ENCODE results near the gene SAMD1. TPM values are rescaled to one million over a fixed set of nuclear protein-coding genes. Genes with fewer than 3 reads are reported as not detected.
A peak's percentile ranks its signal among the peaks of the same experiment; 100 is the strongest.

Gene SAMD1
- polyA plus RNA-seq, 1 donor (not counting 4 experiments of a cell fraction or from before 2014, with no cell fraction given), result 5.3 TPM

- H3K79me2 ChIP-seq (ENCODE audit: control insufficient read depth, insufficient read depth, low read length), result no peaks in the 10 kb centered on the region
- no peak overlapping the region for H3K9ac ChIP-seq (ENCODE audit: control insufficient read depth, extremely low read depth, insufficient read depth, low read length)
- H4K20me1 ChIP-seq (ENCODE audit: control insufficient read depth, extremely low read depth, insufficient read depth, low read length), result no peaks in the 10 kb centered on the region
- no peaks in the 10 kb centered on the region for H3K9me3 ChIP-seq (ENCODE audit: control insufficient read depth, low read depth, low read length)
- H3K4me3 ChIP-seq (ENCODE audit: control insufficient read depth in 2 of 3, extremely low read depth in 1 of 3, insufficient read depth in 2 of 3, low read depth in 1 of 3, low read length in 3 of 3), result no peak overlapping the region
- H3K4me1 ChIP-seq (ENCODE audit: control insufficient read depth, extremely low read depth, insufficient read depth, low read length), result peaks cover 14% of the 10 kb centered on the region
- no peak overlapping the region for H2AFZ ChIP-seq (ENCODE audit: control insufficient read depth, low read length)
- FAIRE-seq, result no peak
- no peak overlapping the region for H3K4me2 ChIP-seq (ENCODE audit: control insufficient read depth, extremely low read depth, insufficient read depth, low read depth, low read length)
- no peaks in the 10 kb centered on the region for H3K36me3 ChIP-seq (ENCODE audit: control insufficient read depth in 2 of 2, extremely low read depth in 1 of 2, insufficient read depth in 2 of 2, low read length in 2 of 2)
- H3K27ac ChIP-seq (ENCODE audit: control insufficient read depth, insufficient read depth, low read length), result no peak overlapping the region
- H3K9me1 ChIP-seq (ENCODE audit: control insufficient read depth, extremely low read depth, insufficient read depth, low read length), result no peaks in the 10 kb centered on the region
- dilution Hi-C loops (cut with MboI; ENCODE audit: extremely low pct_ligation_motif_present, low sequenced_read_pairs), result no loop called here
- H3K27me3 ChIP-seq (ENCODE audit: control insufficient read depth, extremely low read depth, insufficient read depth, low read length), result no peaks in the 10 kb centered on the region
- DNase-seq (ENCODE audit: low read depth, low spot score), result no peak
- TF ChIP-seq, protein P1, sequence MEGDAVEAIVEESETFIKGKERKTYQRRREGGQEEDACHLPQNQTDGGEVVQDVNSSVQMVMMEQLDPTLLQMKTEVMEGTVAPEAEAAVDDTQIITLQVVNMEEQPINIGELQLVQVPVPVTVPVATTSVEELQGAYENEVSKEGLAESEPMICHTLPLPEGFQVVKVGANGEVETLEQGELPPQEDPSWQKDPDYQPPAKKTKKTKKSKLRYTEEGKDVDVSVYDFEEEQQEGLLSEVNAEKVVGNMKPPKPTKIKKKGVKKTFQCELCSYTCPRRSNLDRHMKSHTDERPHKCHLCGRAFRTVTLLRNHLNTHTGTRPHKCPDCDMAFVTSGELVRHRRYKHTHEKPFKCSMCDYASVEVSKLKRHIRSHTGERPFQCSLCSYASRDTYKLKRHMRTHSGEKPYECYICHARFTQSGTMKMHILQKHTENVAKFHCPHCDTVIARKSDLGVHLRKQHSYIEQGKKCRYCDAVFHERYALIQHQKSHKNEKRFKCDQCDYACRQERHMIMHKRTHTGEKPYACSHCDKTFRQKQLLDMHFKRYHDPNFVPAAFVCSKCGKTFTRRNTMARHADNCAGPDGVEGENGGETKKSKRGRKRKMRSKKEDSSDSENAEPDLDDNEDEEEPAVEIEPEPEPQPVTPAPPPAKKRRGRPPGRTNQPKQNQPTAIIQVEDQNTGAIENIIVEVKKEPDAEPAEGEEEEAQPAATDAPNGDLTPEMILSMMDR (optimal IDR thresholded peaks at IDR 0.05 in 1 of 3, IDR thresholded peaks at IDR 0.05 in 1 of 3, conservative IDR thresholded peaks at IDR 0.05 in 1 of 3; ENCODE audit: extremely low read depth in 1 of 3, insufficient read depth in 2 of 3, low read length in 3 of 3), result no peak
- TF ChIP-seq EZH2 (IDR thresholded peaks at IDR 0.05; ENCODE audit: low read length), result no peak
Measured at GRCh38 chr19:14082675-14082960, 7.9 kb downstream of the SAMD1 start.

- H3K27ac ChIP-seq (ENCODE audit: control insufficient read depth, insufficient read depth, low read length), result peak overlapping the region; percentile 88
- no peaks in the 10 kb centered on the region for H4K20me1 ChIP-seq (ENCODE audit: control insufficient read depth, extremely low read depth, insufficient read depth, low read length)
- H3K27me3 ChIP-seq (ENCODE audit: control insufficient read depth, extremely low read depth, insufficient read depth, low read length), result no peaks in the 10 kb centered on the region
- DNase-seq (ENCODE audit: low read depth, low spot score) (no peak), FAIRE-seq (no peak)
- peak overlapping the region; percentile 52 to 86 (median 74) for H3K4me3 ChIP-seq (ENCODE audit: control insufficient read depth in 2 of 3, extremely low read depth in 1 of 3, insufficient read depth in 2 of 3, low read depth in 1 of 3, low read length in 3 of 3)
- H3K4me2 ChIP-seq (ENCODE audit: control insufficient read depth, extremely low read depth, insufficient read depth, low read depth, low read length), result peak overlapping the region; percentile 90
- H3K36me3 ChIP-seq (ENCODE audit: control insufficient read depth in 2 of 2, extremely low read depth in 1 of 2, insufficient read depth in 2 of 2, low read length in 2 of 2), result no peaks in the 10 kb centered on the region
- H3K4me1 ChIP-seq (ENCODE audit: control insufficient read depth, extremely low read depth, insufficient read depth, low read length), result peaks cover 14% of the 10 kb centered on the region
- no peak for TF ChIP-seq EZH2 (IDR thresholded peaks at IDR 0.05; ENCODE audit: low read length)
- TF ChIP-seq, protein P1 (optimal IDR thresholded peaks at IDR 0.05 in 1 of 3, IDR thresholded peaks at IDR 0.05 in 1 of 3, conservative IDR thresholded peaks at IDR 0.05 in 1 of 3; ENCODE audit: extremely low read depth in 1 of 3, insufficient read depth in 2 of 3, low read length in 3 of 3), result no peak
- no peaks in the 10 kb centered on the region for H3K9me1 ChIP-seq (ENCODE audit: control insufficient read depth, extremely low read depth, insufficient read depth, low read length)
- H2AFZ ChIP-seq (ENCODE audit: control insufficient read depth, low read length), result peak overlapping the region; percentile 59
- H3K9me3 ChIP-seq (ENCODE audit: control insufficient read depth, low read depth, low read length), result no peaks in the 10 kb centered on the region
- peak overlapping the region; percentile 76 for H3K9ac ChIP-seq (ENCODE audit: control insufficient read depth, extremely low read depth, insufficient read depth, low read length)
- no peaks in the 10 kb centered on the region for H3K79me2 ChIP-seq (ENCODE audit: control insufficient read depth, insufficient read depth, low read length)
- dilution Hi-C loops (cut with MboI; ENCODE audit: extremely low pct_ligation_motif_present, low sequenced_read_pairs), result no loop called here
Measured at GRCh38 chr19:14081797-14082674, 8.5 kb downstream of the SAMD1 start.
